ENCODE data around the gene RTN4IP1. TPM values are rescaled to one million over a fixed set of nuclear protein-coding genes. Genes with fewer than 3 reads are reported as not detected.
"Not testable (repeated sequence)": the region's sequence is repeated elsewhere in the genome, so short reads cannot be mapped to it uniquely, and the experiment has no call there.

Gene RTN4IP1
- total RNA-seq, 1 donor from 2014 or later, result 7.6 TPM

GRCh38 chr6:106557837-106558236, 71.5 kb downstream of the RTN4IP1 start:
- DNase-seq (ENCODE audit: low read depth) (peak; percentile 49), FAIRE-seq (no peak)
- TF ChIP-seq, protein P1, sequence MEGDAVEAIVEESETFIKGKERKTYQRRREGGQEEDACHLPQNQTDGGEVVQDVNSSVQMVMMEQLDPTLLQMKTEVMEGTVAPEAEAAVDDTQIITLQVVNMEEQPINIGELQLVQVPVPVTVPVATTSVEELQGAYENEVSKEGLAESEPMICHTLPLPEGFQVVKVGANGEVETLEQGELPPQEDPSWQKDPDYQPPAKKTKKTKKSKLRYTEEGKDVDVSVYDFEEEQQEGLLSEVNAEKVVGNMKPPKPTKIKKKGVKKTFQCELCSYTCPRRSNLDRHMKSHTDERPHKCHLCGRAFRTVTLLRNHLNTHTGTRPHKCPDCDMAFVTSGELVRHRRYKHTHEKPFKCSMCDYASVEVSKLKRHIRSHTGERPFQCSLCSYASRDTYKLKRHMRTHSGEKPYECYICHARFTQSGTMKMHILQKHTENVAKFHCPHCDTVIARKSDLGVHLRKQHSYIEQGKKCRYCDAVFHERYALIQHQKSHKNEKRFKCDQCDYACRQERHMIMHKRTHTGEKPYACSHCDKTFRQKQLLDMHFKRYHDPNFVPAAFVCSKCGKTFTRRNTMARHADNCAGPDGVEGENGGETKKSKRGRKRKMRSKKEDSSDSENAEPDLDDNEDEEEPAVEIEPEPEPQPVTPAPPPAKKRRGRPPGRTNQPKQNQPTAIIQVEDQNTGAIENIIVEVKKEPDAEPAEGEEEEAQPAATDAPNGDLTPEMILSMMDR (IDR thresholded peaks at IDR 0.05; ENCODE audit: insufficient read depth, low read length, severe bottlenecking), result no peak
- Histone ChIP-seq H3K4me3 (ENCODE audit: low read depth, low read length) (no peak overlapping the region), H3K36me3 (ENCODE audit: control insufficient read depth, insufficient read depth, low read length) (peaks cover 19% of the 10 kb centered on the region), H3K27me3 (ENCODE audit: control insufficient read depth, insufficient read depth, low read length) (no peaks in the 10 kb centered on the region)

- DNase-seq (ENCODE audit: low read depth) (peak; percentile 31), FAIRE-seq (no peak)
- TF ChIP-seq, protein P1 (IDR thresholded peaks at IDR 0.05; ENCODE audit: insufficient read depth, low read length, severe bottlenecking), result no peak
- H3K27me3 ChIP-seq (ENCODE audit: control insufficient read depth, insufficient read depth, low read length), result no peaks in the 10 kb centered on the region
- peaks cover 21% of the 10 kb centered on the region for H3K36me3 ChIP-seq (ENCODE audit: control insufficient read depth, insufficient read depth, low read length)
- no peak overlapping the region for H3K4me3 ChIP-seq (ENCODE audit: low read depth, low read length)
Observed at GRCh38 chr6:106556368-106556960, 72.8 kb downstream of the RTN4IP1 start.

- no peak for FAIRE-seq
- peak; percentile 31 for DNase-seq (ENCODE audit: low read depth)
- H3K4me3 ChIP-seq (ENCODE audit: low read depth, low read length), result no peak overlapping the region
- no peaks in the 10 kb centered on the region for H3K27me3 ChIP-seq (ENCODE audit: control insufficient read depth, insufficient read depth, low read length)
- H3K36me3 ChIP-seq (ENCODE audit: control insufficient read depth, insufficient read depth, low read length), result peaks cover 25% of the 10 kb centered on the region
- TF ChIP-seq, protein P1 (IDR thresholded peaks at IDR 0.05; ENCODE audit: insufficient read depth, low read length, severe bottlenecking), result no peak
Observed at GRCh38 chr6:106555767-106556166, 73.5 kb downstream of the RTN4IP1 start.

DNA sequence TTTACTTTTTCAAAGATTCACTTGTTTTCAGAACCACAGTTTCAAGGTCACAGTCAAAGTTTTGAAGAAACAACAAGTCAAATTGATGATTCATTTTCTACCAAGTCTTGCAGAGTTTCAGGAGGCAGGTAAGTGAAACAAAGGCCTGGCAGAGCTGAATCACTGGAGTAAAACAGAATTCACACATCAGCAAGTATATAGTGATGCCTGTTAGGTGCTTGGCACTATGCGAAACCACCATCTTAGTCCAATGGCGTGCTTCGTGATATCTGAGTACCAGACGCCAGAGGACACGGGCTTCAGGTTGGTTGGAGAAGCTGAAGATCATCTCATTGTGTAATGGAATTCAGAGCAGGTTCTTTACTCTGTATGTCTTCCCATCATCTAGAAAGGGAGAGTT, 75.9 kb downstream of the RTN4IP1 start:
- DNase-seq (ENCODE audit: low read depth) (peak; percentile 45), FAIRE-seq (no peak)
- Histone ChIP-seq H3K36me3 (ENCODE audit: control insufficient read depth, insufficient read depth, low read length) (peaks cover 31% of the 10 kb centered on the region), H3K4me3 (ENCODE audit: low read depth, low read length) (no peak overlapping the region), H3K27me3 (ENCODE audit: control insufficient read depth, insufficient read depth, low read length) (no peaks in the 10 kb centered on the region)
- TF ChIP-seq, protein P1 (IDR thresholded peaks at IDR 0.05; ENCODE audit: insufficient read depth, low read length, severe bottlenecking), result no peak

GRCh38 chr6:106551155-106551554, 78.1 kb downstream of the RTN4IP1 start:
- TF ChIP-seq, protein P1 (IDR thresholded peaks at IDR 0.05; ENCODE audit: insufficient read depth, low read length, severe bottlenecking), result no peak
- no peak for DNase-seq (ENCODE audit: low read depth)
- no peaks in the 10 kb centered on the region for H3K27me3 ChIP-seq (ENCODE audit: control insufficient read depth, insufficient read depth, low read length)
- no peak for FAIRE-seq
- H3K36me3 ChIP-seq (ENCODE audit: control insufficient read depth, insufficient read depth, low read length), result peaks cover 33% of the 10 kb centered on the region
- no peak overlapping the region for H3K4me3 ChIP-seq (ENCODE audit: low read depth, low read length)

GRCh38 chr6:106549521-106549920, 79.8 kb downstream of the RTN4IP1 start:
- no peaks in the 10 kb centered on the region for H3K27me3 ChIP-seq (ENCODE audit: control insufficient read depth, insufficient read depth, low read length)
- TF ChIP-seq, protein P1 (IDR thresholded peaks at IDR 0.05; ENCODE audit: insufficient read depth, low read length, severe bottlenecking), result no peak
- peaks cover 28% of the 10 kb centered on the region for H3K36me3 ChIP-seq (ENCODE audit: control insufficient read depth, insufficient read depth, low read length)
- no peak for FAIRE-seq
- no peak overlapping the region for H3K4me3 ChIP-seq (ENCODE audit: low read depth, low read length)
- DNase-seq (ENCODE audit: low read depth), result no peak

DNA sequence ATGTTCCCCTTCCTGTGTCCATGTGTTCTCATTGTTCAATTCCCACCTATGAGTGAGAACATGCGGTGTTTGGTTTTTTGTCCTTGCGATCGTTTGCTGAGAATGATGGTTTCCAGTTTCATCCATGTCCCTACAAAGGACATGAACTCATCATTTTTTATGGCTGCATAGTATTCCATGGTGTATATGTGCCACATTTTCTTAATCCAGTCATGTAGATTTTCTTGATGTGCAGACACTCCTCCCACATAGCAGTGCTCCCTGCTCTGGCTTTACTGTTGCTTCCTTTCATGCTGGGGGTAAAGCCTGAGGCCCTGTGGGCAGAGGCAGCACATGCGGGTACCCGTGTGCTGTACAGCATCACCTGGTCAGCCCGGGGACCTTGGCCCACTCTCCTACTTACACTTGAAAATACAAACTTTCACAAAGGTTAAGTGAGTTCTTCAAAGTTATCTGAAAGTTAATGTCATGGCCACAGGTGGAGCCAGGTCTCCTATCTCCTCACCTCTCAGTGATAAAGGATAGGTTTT, 80.3 kb downstream of the RTN4IP1 start:
- not testable (repeated sequence) for H3K4me3 ChIP-seq (ENCODE audit: low read depth, low read length); FAIRE-seq; H3K27me3 ChIP-seq (ENCODE audit: control insufficient read depth, insufficient read depth, low read length); DNase-seq (ENCODE audit: low read depth)
- H3K36me3 ChIP-seq (ENCODE audit: control insufficient read depth, insufficient read depth, low read length), result peaks cover 25% of the 10 kb centered on the region
